Measurements from ENCODE around the gene TCF4.

Gene TCF4

GRCh38 chr18:55499526-55499925, 88.5 kb downstream of the TCF4 start:
- TF ChIP-seq EZH2phosphoT487 (IDR thresholded peaks at IDR 0.05; ENCODE audit: low read length) (no peak), EZH2 (optimal IDR thresholded peaks at IDR 0.05; ENCODE audit: low read depth, low read length) (no peak), CTCF (IDR thresholded peaks at IDR 0.05; ENCODE audit: low read length) (no peak)
- Histone ChIP-seq H3K9ac (ENCODE audit: low read length) (no peak overlapping the region), H3K9me2 (replicated peaks; ENCODE audit: insufficient read depth, low read length) (no peaks in the 10 kb centered on the region), H3K4me2 (ENCODE audit: low read depth, low read length) (no peak overlapping the region), H4K20me1 (ENCODE audit: insufficient read depth, low read length) (no peaks in the 10 kb centered on the region), H3K36me3 (replicated peaks; ENCODE audit: insufficient read depth, low read length) (no peaks in the 10 kb centered on the region), H3K27me3 (replicated peaks; ENCODE audit: insufficient read depth, low read length) (no peaks in the 10 kb centered on the region), H3K4me3 (ENCODE audit: low read length) (no peak overlapping the region), H3F3A (ENCODE audit: insufficient read depth, low read length) (no peaks in the 10 kb centered on the region), H3K79me2 (ENCODE audit: low read length) (no peaks in the 10 kb centered on the region), H2AFZ (ENCODE audit: low read length) (no peak overlapping the region), H3K9me3 (replicated peaks; ENCODE audit: insufficient read depth, low read length) (no peaks in the 10 kb centered on the region), H3K4me1 (ENCODE audit: low read length) (no peaks in the 10 kb centered on the region), H3K27ac (ENCODE audit: low read length) (no peak overlapping the region)
- DNase-seq, result no peak

- no peak for DNase-seq
- Histone ChIP-seq H3K9me3 (replicated peaks; ENCODE audit: insufficient read depth, low read length) (no peaks in the 10 kb centered on the region), H3K27me3 (replicated peaks; ENCODE audit: insufficient read depth, low read length) (no peaks in the 10 kb centered on the region), H3K4me2 (ENCODE audit: low read depth, low read length) (no peak overlapping the region), H3K4me1 (ENCODE audit: low read length) (no peaks in the 10 kb centered on the region), H3K27ac (ENCODE audit: low read length) (no peak overlapping the region), H3K36me3 (replicated peaks; ENCODE audit: insufficient read depth, low read length) (no peaks in the 10 kb centered on the region), H3F3A (ENCODE audit: insufficient read depth, low read length) (no peaks in the 10 kb centered on the region), H3K9me2 (replicated peaks; ENCODE audit: insufficient read depth, low read length) (no peaks in the 10 kb centered on the region), H2AFZ (ENCODE audit: low read length) (no peak overlapping the region), H4K20me1 (ENCODE audit: insufficient read depth, low read length) (no peaks in the 10 kb centered on the region), H3K4me3 (ENCODE audit: low read length) (no peak overlapping the region), H3K79me2 (ENCODE audit: low read length) (no peaks in the 10 kb centered on the region), H3K9ac (ENCODE audit: low read length) (no peak overlapping the region)
- TF ChIP-seq EZH2 (optimal IDR thresholded peaks at IDR 0.05; ENCODE audit: low read depth, low read length), result no peak
- TF ChIP-seq EZH2phosphoT487 (IDR thresholded peaks at IDR 0.05; ENCODE audit: low read length), result no peak
- no peak for TF ChIP-seq CTCF (IDR thresholded peaks at IDR 0.05; ENCODE audit: low read length)
Measured at GRCh38 chr18:55497825-55498403, 90.1 kb downstream of the TCF4 start.

- no peak overlapping the region for H3K4me3 ChIP-seq (ENCODE audit: low read length)
- H3K36me3 ChIP-seq (replicated peaks; ENCODE audit: insufficient read depth, low read length), result no peaks in the 10 kb centered on the region
- no peak overlapping the region for H3K4me2 ChIP-seq (ENCODE audit: low read depth, low read length)
- no peaks in the 10 kb centered on the region for H3K27me3 ChIP-seq (replicated peaks; ENCODE audit: insufficient read depth, low read length)
- H3K9me2 ChIP-seq (replicated peaks; ENCODE audit: insufficient read depth, low read length), result no peaks in the 10 kb centered on the region
- no peak for DNase-seq
- no peak for TF ChIP-seq EZH2 (optimal IDR thresholded peaks at IDR 0.05; ENCODE audit: low read depth, low read length)
- no peak for TF ChIP-seq EZH2phosphoT487 (IDR thresholded peaks at IDR 0.05; ENCODE audit: low read length)
- no peak for TF ChIP-seq CTCF (IDR thresholded peaks at IDR 0.05; ENCODE audit: low read length)
- H3K9ac ChIP-seq (ENCODE audit: low read length), result no peak overlapping the region
- H3K27ac ChIP-seq (ENCODE audit: low read length), result no peak overlapping the region
- H3K9me3 ChIP-seq (replicated peaks; ENCODE audit: insufficient read depth, low read length), result no peaks in the 10 kb centered on the region
- H4K20me1 ChIP-seq (ENCODE audit: insufficient read depth, low read length), result no peaks in the 10 kb centered on the region
- no peaks in the 10 kb centered on the region for H3F3A ChIP-seq (ENCODE audit: insufficient read depth, low read length)
- no peak overlapping the region for H2AFZ ChIP-seq (ENCODE audit: low read length)
- H3K4me1 ChIP-seq (ENCODE audit: low read length), result no peaks in the 10 kb centered on the region
- no peaks in the 10 kb centered on the region for H3K79me2 ChIP-seq (ENCODE audit: low read length)
Measured at GRCh38 chr18:55494899-55495298, 93.1 kb downstream of the TCF4 start.
